HG02759 (cell line): Measurements from ENCODE around the gene SDHAF4.
"Not testable (repeated sequence)": the region's sequence is repeated elsewhere in the genome, so short reads cannot be mapped to it uniquely, and the experiment has no call there.

Experiments
- ATAC-seq: cut with Tn5 transposase; IDR thresholded peaks from one replicate; pipeline ENCODE4 v1.9.1; 2021; ENCODE audit warnings: mild to moderate bottlenecking, moderate library complexity; ENCODE audit not compliant: unreplicated experiment

The SDHAF4 gene

DNA sequence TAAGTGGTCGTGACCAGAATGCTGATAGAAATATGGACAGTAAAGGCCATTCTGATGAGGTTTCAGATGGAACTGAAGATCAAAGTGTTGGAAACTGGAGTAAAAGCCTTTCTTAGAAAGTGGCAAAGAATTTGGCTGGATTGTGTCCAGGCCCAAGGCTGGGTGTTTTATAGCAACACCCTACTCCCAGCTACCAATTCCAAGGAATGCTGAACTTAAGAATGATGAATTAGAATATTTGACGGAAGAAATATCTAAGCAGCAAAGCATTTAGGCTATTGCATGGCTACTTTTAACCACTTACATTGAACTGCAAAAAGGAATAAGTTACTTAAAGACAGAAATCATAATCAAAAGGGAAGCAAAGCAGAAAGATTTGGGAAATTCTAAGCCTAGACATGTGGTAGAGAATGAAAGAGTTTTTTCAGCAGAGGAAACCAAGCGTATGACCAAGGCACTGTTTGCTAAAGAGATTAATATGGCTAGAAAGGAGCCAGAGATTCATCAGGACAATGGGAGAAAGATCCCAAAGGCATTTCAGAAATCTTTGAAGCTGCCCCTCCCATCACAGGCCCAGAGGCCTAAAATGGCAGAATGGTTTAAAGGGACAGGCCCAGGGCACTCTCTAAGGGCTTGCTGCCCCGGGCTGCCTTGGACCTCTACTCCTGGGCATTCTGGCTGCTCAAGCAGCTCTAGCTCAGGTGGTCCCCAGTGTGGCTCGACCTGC lies 25.8 kb downstream of the SDHAF4 start:
- ATAC-seq = no peak

DNA sequence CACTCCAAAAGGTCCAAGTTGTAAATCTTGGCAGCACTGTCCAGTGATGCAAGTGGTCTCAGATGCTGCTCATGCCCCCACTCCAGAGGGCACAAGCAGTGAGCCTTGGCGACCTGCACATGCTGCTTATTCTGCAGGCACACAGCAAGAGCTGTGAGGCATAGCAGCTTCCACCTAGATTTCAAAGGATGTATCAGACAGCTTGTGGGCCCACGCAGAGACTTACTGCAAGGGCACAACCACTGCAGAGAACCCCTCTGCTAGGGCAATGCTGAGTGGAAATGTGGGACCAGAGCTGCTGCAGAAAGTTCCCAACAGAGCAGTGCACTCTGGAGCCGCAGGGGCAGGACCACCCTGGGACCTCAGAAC lies 26.4 kb downstream of the SDHAF4 start:
- no peak for ATAC-seq

DNA sequence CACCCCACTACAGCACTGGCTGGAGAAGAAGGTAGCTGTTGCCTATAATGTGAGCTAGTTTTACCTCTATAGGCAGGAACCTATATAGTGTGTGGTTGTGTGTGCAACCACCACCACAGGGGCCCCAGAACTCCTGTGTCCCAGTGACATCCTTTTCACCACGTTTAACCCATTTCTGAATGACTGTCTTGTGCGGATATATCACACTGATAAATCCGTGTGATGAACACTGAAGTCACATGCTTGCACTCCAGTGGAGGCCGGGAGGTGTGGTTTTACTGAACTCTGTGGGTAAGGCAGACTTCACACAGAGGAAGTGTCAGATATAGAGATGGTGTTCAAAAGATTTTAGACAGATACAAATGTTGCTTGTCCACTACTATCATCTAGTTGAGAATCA lies 32.5 kb downstream of the SDHAF4 start:
- ATAC-seq = no peak

DNA sequence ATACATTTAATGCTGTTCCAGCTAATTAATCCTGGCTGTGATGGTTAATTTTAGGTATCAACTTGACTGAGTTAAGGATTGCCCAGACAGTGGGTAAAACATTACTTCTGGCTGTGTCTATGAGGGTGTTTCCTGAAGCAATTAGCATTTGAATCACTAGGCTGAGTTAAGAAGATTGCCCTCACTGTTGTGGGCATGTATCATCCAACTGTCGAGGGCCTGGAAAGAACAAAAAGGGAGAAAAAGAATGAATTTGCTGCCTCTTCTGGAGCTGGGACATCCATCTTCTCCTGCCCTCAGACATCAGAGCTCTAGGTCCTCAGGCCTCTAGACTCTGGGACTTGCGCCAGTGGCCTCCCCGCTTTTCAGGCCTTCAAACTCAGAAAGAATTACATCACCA lies 34.3 kb downstream of the SDHAF4 start:
- no peak for ATAC-seq

DNA sequence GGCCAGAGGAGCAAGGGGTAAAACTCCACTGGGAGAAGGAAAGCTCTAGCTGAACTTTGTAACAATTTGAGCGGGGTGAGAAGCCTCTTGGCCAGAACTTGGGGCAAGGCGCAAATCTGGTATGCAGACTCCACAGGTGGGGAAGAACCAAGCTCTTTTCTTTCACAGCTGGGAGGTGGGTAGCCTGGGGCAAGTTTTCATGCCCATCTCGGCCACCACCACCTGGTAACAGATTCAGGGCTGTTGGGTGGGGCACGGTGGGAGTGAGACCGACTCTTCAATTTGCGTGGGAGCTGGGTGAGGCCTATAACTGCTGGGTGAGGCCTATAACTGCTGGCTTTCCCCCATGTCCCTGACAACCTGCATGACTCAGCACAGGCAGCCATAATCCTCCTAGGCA lies 37.5 kb downstream of the SDHAF4 start:
- no peak for ATAC-seq

DNA sequence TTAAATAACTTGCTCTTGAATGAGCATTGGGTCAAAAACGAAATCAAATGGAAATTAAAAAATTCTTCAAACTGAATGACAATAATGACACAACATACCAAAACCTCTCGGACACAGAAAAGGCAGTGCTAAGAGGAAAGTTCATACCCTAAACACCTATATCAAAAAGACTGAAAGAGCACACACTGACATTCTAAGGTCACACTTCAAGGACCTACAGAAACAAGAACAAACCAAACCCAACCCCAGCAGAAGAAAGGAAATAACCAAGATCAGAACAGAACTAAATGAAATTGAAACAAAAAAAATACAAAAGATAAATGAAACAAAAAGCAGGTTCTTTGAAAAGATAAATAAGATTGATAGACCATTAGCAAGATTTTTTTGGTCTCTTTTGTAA lies 40.6 kb downstream of the SDHAF4 start:
- ATAC-seq = not testable (repeated sequence)

DNA sequence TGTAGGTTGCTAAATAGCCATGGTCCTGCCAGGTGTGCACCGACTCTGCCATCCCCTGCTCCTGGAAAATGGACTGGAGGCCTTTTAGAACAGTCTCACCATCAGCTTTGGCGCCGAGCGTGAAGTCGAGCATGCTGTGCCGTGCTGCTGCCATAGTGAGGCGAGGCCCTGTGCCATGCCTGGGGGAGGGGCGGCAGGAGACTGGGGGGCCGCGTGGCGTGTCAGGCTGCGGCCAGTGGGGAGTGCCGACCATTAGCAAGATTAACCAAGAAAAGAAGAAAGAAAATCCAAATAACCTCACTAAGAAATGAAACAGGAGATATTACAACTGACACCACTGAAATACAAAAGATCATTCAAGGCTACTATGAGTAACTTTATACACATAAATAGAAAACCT lies 42.5 kb downstream of the SDHAF4 start:
- not testable (repeated sequence) for ATAC-seq

DNA sequence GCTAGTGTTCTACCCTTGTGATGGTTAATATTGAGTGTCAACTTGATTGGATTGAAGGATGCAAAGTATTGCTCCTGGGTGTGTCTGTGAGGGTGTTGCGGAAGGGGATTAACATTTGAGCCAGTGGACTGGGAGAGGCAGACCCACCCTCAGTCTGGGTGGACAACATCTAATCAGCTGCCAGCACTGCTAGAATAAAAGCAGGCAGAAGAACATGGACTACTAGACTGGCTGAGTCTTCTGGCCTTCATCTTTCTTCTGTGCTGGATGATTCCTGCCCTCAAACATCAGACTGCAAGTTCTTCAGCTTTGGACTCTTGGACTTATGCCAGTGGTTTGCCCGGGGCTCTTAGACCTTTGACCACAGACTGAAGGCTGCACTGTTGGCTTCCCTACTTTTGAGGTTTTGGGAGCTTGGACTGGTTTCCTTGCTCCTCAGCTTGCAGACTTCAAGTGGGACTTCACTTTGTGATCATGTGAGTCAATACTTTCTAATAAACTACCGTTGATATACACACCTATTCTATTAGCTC lies 50.1 kb downstream of the SDHAF4 start:
- no peak for ATAC-seq

DNA sequence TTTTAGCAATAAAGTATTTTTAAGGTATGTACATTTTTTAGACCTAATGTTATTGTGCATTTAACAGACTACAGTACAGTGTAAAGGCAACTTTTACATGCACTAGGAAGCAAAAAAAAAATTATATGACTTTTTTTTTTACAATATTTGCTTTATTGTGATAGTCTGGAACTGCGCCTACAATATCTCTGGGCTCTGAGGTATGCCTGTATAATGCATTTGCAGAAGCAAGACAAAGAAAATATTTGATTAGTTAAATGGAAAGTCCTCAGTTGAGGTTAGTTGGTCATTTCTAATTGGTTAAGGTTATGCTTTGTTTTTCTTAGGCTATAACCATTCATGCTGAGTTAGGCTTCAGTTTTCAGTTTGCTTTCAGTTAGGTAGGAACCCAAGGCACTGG lies 54.0 kb downstream of the SDHAF4 start:
- ATAC-seq = no peak

DNA sequence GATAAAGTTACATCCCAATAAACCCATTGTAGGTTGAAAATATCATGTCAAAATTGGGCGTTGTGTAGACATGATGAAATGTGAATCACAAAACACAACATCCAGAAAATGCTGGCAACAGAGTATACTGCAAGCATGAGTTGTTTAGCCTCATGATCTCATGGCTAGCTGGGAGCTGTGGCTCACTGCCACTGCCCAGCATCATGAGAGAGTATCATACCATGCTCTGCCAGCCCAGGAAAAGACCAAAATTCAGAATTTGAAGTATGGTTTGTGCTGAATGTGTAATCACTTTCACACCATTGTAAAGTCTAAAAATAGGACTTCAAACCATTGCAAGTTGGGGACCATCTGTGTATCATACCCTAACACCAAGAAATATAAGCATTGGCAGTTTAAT lies 55.7 kb downstream of the SDHAF4 start:
- no peak for ATAC-seq

DNA sequence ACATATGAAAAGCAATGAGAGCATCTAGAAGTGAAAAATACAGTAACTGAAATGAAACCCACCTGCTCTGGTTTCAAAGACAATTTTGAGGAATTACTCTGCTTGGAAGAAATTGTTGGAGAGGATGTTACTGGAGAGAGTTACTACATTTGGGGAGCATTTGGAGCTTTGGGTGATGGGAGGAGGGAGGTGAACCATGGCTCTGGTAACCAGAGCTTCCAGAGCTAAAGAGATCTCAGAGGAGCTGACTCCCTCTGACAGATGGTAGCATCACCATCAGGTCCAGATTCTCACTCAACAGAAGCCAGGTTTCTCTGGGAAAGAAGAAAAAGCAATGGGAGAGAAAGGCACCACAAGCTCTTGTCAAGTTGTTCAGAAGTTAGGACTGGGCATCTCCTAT lies 58.7 kb downstream of the SDHAF4 start:
- ATAC-seq = no peak

DNA sequence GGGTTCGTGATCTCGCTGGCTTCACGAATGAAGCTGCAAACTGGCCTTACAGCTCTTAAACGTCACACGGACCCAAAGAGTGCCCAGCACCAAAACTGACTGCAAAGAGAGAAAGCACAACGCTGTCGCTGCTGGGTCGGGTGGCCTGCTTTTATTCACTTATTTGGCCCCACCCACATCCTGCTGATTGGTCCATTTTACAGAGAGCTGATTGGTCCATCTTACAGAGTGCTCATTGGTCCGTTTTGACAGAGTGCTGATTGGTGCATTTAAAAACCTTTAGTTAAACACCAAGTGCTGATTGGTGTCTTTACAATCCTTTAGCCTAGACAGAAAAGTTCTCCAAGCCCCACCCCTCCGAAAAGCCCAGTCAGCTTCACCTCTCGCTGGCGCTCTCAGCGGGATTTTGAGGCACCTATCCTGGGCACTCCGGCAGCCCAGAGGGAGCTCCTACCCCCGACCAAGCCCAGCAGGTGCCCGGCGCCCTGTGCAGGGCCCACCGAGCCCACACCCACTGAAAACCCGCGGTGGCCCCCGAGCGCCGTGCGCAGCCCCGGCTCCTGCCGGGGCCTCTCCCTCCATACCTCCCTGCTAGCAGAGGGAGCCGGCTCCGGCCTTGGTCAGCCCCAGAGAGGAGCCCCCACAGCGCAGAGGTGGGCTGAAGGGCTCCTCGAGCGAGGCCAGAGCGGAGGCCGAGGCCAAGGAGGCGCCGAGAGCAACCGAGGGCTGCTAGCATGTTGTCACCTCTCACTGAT lies 60.9 kb downstream of the SDHAF4 start:
- no peak for ATAC-seq

DNA sequence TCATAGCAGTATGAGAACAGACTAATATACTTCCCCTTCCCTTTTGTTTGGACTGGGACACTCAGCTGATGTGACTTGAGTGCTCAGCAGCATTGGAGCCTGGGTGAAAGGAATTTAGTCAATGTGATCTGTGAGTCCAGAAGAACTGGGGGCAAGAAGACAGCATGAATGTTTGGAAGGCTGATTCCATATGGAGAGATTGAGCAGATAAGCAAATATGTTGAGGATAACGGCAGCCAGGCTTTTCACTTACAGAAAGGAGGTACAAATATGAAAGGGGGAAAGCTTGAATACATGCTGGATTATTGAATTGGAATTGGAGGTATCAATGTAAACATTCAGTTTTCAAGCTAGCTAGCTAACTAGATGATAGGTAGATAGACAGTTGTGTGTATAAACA lies 63.2 kb downstream of the SDHAF4 start:
- no peak for ATAC-seq

DNA sequence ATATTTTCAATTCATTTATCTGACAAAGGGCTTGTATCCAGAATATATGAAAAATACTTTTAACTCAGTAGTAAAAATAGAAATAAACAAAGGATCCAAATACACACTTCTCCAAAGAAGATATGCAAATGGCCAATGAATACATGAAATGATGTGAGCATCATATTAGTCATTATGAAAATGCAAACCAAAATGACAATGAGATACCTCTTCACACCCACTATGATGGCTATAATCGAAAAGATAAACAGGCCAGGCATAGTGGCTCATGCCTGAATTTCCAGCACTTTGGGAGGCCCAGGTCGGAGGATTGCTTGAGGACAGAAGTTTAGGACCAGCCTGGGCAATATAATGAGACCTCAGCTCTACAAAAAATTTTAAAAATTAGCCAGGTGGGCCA lies 67.1 kb downstream of the SDHAF4 start:
- ATAC-seq = no peak

DNA sequence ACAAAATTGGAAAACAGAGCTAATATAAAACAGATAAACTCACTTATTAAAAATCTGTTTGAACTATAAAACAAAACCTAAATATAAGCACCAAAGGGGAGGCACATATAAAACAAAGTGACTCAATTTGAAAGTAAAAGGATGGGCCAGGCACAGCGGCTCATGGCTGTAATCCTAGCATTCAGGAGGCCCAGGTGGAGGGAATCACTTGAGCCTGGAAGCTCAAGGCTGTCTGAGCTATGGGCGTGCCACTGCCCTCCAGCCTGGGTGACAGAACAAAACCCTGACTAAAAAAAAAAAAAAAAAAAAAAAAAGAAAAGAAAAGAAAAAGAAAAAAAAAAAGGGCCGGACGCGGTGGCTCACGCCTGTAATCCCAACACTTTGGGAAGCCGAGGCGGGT lies 69.9 kb downstream of the SDHAF4 start:
- ATAC-seq = no peak

DNA sequence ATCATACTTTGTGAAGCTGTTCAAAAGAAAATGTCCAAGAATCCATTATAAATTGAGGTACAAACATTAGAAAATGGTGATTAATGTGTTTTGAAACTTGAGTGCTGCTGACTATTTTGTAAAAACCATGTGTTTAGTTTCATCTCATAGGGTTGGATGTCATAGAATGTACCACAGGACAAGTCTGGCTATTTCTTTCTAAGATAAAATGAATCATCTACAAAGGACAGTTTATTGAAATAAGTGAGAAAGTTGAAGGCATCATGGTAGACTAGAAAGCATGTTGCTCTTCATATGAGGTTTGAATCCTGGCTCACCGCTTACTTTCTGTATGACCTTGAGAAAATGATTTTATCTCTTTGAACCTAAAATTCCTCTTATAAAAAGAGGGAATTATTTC lies 71.7 kb downstream of the SDHAF4 start:
- no peak for ATAC-seq
